ENCODE measurements around the gene DSCAM. TPM values are rescaled to one million over a fixed set of nuclear protein-coding genes. Genes with fewer than 3 reads are reported as not detected.

The DSCAM gene
- polyA plus RNA-seq, 3 donors, result not detected

DNA sequence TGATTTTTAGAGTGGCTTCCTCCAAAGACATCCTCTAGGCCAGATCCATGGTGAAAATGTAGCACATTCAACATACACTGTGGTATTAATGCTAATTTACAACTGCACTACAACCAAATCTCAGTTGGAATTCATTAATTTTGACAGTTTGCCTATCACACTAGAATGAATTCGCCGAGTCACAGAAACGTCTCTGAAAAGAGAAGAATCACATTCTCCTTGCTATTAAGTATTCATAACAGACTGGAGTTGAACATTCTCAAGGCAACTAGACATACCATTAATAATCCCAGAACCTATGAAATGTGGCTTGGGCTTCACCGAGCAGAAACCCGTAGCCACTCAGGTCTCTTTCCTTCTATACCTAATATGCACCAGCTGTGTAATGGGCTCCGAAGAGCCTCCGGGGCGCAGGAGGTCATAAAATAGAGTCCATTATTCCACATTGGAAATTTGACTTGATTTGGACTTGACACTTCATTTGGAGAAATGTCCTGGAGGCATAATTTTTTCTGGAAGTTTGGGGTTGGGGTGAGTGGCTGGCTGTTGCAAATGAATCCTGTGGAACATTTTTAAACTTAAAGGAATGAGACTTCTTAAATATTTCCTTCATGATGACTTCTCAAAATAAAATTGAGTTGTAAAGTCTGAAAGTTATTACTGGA is 117.1 kb downstream of the DSCAM start:
- no peak overlapping the region for H2AFZ ChIP-seq (ENCODE audit: insufficient read depth, low read depth, low read length, poor library complexity, severe bottlenecking)
- 97% methylated on average over 5 of the region's 8 CpGs for WGBS (ENCODE audit: insufficient coverage)
- H3K9ac ChIP-seq (ENCODE audit: insufficient read depth, low read length, poor library complexity, severe bottlenecking), result no peak overlapping the region
- no peak overlapping the region for H3K27ac ChIP-seq (ENCODE audit: low read depth in 1 of 2, low read length in 2 of 2)
- Mint-ChIP-seq H3K4me1 (no peaks in the 10 kb centered on the region), H3K27me3 (ENCODE audit: low read depth in 3 of 3) (peaks cover 0 to 2% (median 0%) of the 10 kb centered on the region in 3 donors), H3K4me3 (no peak overlapping the region), H3K9me3 (peaks cover 3 to 19% (median 9%) of the 10 kb centered on the region in 7 donors), H3K27ac (no peak overlapping the region), H3K36me3 (no peaks in the 10 kb centered on the region)
- no peaks in the 10 kb centered on the region for H3K79me2 ChIP-seq (ENCODE audit: insufficient read depth, low read length)
- H3K27me3 ChIP-seq (ENCODE audit: control insufficient read depth in 2 of 2, insufficient read depth in 2 of 2, low read length in 2 of 2), result no peaks in the 10 kb centered on the region
- no peaks in the 10 kb centered on the region for H4K20me1 ChIP-seq (ENCODE audit: insufficient read depth, low read length)
- H3K4me2 ChIP-seq (replicated peaks; ENCODE audit: extremely low read depth, low read length, poor library complexity, severe bottlenecking), result no peak overlapping the region
- no peak for TF ChIP-seq CTCF (IDR thresholded peaks at IDR 0.05)
- DNase-seq, result no peak
- H3K36me3 ChIP-seq (replicated peaks in 1 of 2; ENCODE audit: control insufficient read depth in 1 of 2, insufficient read depth in 2 of 2, low read length in 2 of 2), result no peaks in the 10 kb centered on the region
- intact Hi-C loops (cut with micrococcal nuclease), result no loop called here
- no peaks in the 10 kb centered on the region for H3K4me1 ChIP-seq (ENCODE audit: control insufficient read depth in 1 of 2, insufficient read depth in 2 of 2, low read length in 2 of 2)
- H3K4me3 ChIP-seq (replicated peaks in 1 of 3; ENCODE audit: low read depth in 2 of 3, low read length in 3 of 3), result no peak overlapping the region
- peaks cover 5 to 11% of the 10 kb centered on the region in 2 donors for H3K9me3 ChIP-seq (replicated peaks in 1 of 2; ENCODE audit: control insufficient read depth in 1 of 2, insufficient read depth in 1 of 2, low read length in 2 of 2)

- Histone ChIP-seq H2AFZ (ENCODE audit: insufficient read depth, low read depth, low read length, poor library complexity, severe bottlenecking) (no peak overlapping the region), H3K36me3 (replicated peaks in 1 of 2; ENCODE audit: control insufficient read depth in 1 of 2, insufficient read depth in 2 of 2, low read length in 2 of 2) (no peaks in the 10 kb centered on the region), H3K27me3 (ENCODE audit: control insufficient read depth in 2 of 2, insufficient read depth in 2 of 2, low read length in 2 of 2) (no peaks in the 10 kb centered on the region), H4K20me1 (ENCODE audit: insufficient read depth, low read length) (no peaks in the 10 kb centered on the region), H3K79me2 (ENCODE audit: insufficient read depth, low read length) (no peaks in the 10 kb centered on the region), H3K9ac (ENCODE audit: insufficient read depth, low read length, poor library complexity, severe bottlenecking) (no peak overlapping the region), H3K9me3 (replicated peaks in 1 of 2; ENCODE audit: control insufficient read depth in 1 of 2, insufficient read depth in 1 of 2, low read length in 2 of 2) (peaks cover 5 to 14% of the 10 kb centered on the region in 2 donors), H3K4me1 (ENCODE audit: control insufficient read depth in 1 of 2, insufficient read depth in 2 of 2, low read length in 2 of 2) (no peaks in the 10 kb centered on the region), H3K4me3 (replicated peaks in 1 of 3; ENCODE audit: low read depth in 2 of 3, low read length in 3 of 3) (no peak overlapping the region), H3K27ac (ENCODE audit: low read depth in 1 of 2, low read length in 2 of 2) (no peak overlapping the region), H3K4me2 (replicated peaks; ENCODE audit: extremely low read depth, low read length, poor library complexity, severe bottlenecking) (no peak overlapping the region)
- no peak for TF ChIP-seq CTCF (IDR thresholded peaks at IDR 0.05)
- WGBS (ENCODE audit: insufficient coverage), result 88% methylated on average over 3 of the region's 5 CpGs
- Mint-ChIP-seq H3K4me1 (no peaks in the 10 kb centered on the region), H3K4me3 (no peak overlapping the region), H3K9me3 (peaks cover 3 to 21% (median 17%) of the 10 kb centered on the region in 7 donors), H3K27ac (no peak overlapping the region), H3K27me3 (ENCODE audit: low read depth in 3 of 3) (no peaks in the 10 kb centered on the region), H3K36me3 (no peaks in the 10 kb centered on the region)
- intact Hi-C loops (cut with micrococcal nuclease), result no loop called here
- no peak for DNase-seq
These were observed 123.0 kb downstream of the DSCAM start for GRCh38 chr21:40723966-40724365.
